Nasal cavity respiratory epithelium epithelial cell of viscerocranial mucosa (primary cell): ENCODE results near the gene RPA4. TPM values are rescaled to one million over a fixed set of nuclear protein-coding genes. Genes with fewer than 3 reads are reported as not detected.

ENCODE experiments used
- total RNA-seq: library from RNA; depleted of rRNA; stranded (reverse); fragments of >200 nt; gene quantifications from 2 replicates; pipeline ENCODE4 v1.2.3, GENCODE V29; 2014

RPA4 gene, protein sequence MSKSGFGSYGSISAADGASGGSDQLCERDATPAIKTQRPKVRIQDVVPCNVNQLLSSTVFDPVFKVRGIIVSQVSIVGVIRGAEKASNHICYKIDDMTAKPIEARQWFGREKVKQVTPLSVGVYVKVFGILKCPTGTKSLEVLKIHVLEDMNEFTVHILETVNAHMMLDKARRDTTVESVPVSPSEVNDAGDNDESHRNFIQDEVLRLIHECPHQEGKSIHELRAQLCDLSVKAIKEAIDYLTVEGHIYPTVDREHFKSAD
- total RNA-seq: 0.34 and 1.4 TPM in 2 replicates

GRCh38 chrX:96883608-96884007 lies at the start of gene RPA4:
Gene RPA4 (plus strand): TSS chrX:96883908. CDS start chrX:96884311, 403 bp downstream.

Other genes starting within 250 kb of the RPA4 start
- 8.9 and 17.3 TPM in 2 replicates for gene DIAPH2, start 199.1 kb upstream of the RPA4 start, total RNA-seq